Peyer's patch (tissue), 4 donors: ENCODE measurements around the gene ANKRD7. TPM values are rescaled to one million over a fixed set of nuclear protein-coding genes. Genes with fewer than 3 reads are reported as not detected.

ENCODE experiments used
- DNase-seq, 3 donors: peaks; one replicate each; pipeline ENCODE4 v3.0.0-alpha.2; 2017 to 2019
- H3K27ac ChIP-seq, 4 donors: fragments of 200-600 bp; sonication (generic); one replicate each; pipeline ENCODE4 v1.5.1; 2016 to 2019
- H3K27me3 ChIP-seq, 2 donors: fragments of 200-600 bp; sonication (generic); one replicate each; pipeline ENCODE4 v1.5.1; 2019
- H3K36me3 ChIP-seq, 3 donors: fragments of 200-600 bp; sonication (generic); one replicate each; pipeline ENCODE4 v1.5.1; 2016 to 2019
- H3K4me1 ChIP-seq, 4 donors: fragments of 200-600 bp; sonication (generic); one replicate each; pipeline ENCODE4 v1.5.1; 2016 to 2019
- H3K4me3 ChIP-seq, 4 donors: fragments of 200-600 bp; sonication (generic); 1 replicate in 3 of 4; 2 replicates in 1 of 4; pipeline ENCODE4 v1.5.1; 2016 to 2019; ENCODE audit warnings: mild to moderate bottlenecking in 1 of 4
- H3K9me3 ChIP-seq, 4 donors: fragments of 200-600 bp; sonication (generic); one replicate each; pipeline ENCODE4 v1.5.1; 2016 to 2019; ENCODE audit warnings: mild to moderate bottlenecking in 1 of 4
- POLR2A ChIP-seq, 2 donors: fragments of 450-650 bp; IDR thresholded peaks; one replicate each; pipeline ENCODE4 v1.5.1; 2017; ENCODE audit warnings: antibody characterized with exemption in 2 of 2, mild to moderate bottlenecking in 2 of 2, moderate library complexity in 2 of 2
- total RNA-seq, 4 donors: library from RNA; depleted of rRNA; stranded (reverse); fragments of >200 nt; gene quantifications; one replicate each; pipeline ENCODE4 v1.1.0, GENCODE V29; 2016
- TF ChIP-seq, protein P1 (sequence below), 6 experiments: fragments of 450-650 bp in 4 of 6; fragments of 200-600 bp in 2 of 6; sonication (generic) in 1 of 6; IDR thresholded peaks; one replicate each; pipeline ENCODE4 v1.5.1; 2017 to 2019; ENCODE audit warnings: antibody characterized with exemption in 6 of 6, mild to moderate bottlenecking in 3 of 6, moderate library complexity in 1 of 6

The ANKRD7 gene
- total RNA-seq, 4 donors from 2014 or later = not detected

DNA sequence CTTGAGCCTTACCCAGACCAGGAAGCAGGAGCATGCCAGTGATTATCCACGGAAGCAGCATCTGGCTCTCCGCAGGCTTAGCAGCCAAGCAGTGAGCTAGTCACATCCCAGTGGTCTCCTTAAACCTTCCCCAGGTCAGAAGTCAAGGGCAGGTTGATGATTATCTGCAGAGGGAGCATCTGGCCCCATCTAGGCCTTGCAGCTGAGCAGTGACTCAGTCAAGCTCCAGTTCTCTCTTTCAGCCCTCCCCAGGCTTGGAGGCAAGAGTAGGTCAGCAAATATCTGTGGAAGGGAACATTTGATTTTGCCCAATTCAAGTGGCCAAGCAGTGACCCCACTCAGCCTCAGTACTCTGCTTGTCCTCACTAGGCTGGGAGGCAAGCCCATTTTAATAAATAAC, 61.6 kb downstream of the ANKRD7 start:
- no peak overlapping the region for H3K27ac ChIP-seq
- H3K4me3 ChIP-seq = no peak overlapping the region
- DNase-seq = no peak
- H3K36me3 ChIP-seq = no peaks in the 10 kb centered on the region
- TF ChIP-seq, protein P1, sequence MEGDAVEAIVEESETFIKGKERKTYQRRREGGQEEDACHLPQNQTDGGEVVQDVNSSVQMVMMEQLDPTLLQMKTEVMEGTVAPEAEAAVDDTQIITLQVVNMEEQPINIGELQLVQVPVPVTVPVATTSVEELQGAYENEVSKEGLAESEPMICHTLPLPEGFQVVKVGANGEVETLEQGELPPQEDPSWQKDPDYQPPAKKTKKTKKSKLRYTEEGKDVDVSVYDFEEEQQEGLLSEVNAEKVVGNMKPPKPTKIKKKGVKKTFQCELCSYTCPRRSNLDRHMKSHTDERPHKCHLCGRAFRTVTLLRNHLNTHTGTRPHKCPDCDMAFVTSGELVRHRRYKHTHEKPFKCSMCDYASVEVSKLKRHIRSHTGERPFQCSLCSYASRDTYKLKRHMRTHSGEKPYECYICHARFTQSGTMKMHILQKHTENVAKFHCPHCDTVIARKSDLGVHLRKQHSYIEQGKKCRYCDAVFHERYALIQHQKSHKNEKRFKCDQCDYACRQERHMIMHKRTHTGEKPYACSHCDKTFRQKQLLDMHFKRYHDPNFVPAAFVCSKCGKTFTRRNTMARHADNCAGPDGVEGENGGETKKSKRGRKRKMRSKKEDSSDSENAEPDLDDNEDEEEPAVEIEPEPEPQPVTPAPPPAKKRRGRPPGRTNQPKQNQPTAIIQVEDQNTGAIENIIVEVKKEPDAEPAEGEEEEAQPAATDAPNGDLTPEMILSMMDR (IDR thresholded peaks at IDR 0.05) = no peak
- TF ChIP-seq POLR2A (IDR thresholded peaks at IDR 0.05) = no peak
- H3K4me1 ChIP-seq = peaks cover 0 to 4% (median 0%) of the 10 kb centered on the region in 4 donors
- H3K9me3 ChIP-seq = peaks cover 0 to 11% (median under 1%) of the 10 kb centered on the region in 4 donors
- H3K27me3 ChIP-seq = no peaks in the 10 kb centered on the region

DNA sequence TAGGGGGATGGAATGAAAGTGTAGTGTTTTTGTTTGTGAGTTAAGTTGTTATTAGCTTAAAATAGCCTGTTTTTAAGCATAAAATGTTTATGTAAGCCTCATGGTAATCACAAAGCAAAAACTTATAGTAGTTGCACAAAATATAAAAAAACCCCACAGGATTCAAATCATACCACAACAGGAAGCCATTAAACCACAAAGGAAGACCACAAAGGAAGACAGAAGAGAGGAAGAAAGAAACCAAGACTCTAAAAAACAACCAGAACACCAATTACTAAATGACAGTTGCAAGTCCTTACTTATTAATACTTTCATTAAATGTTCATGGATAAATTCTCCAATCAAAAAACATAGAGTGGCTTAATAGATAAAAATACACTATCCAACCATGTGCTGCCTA, 63.6 kb downstream of the ANKRD7 start:
- peaks cover 0 to 11% (median 1%) of the 10 kb centered on the region in 4 donors for H3K9me3 ChIP-seq
- DNase-seq = no peak
- no peaks in the 10 kb centered on the region for H3K36me3 ChIP-seq
- TF ChIP-seq, protein P1 (IDR thresholded peaks at IDR 0.05) = no peak
- TF ChIP-seq POLR2A (IDR thresholded peaks at IDR 0.05) = no peak
- H3K27ac ChIP-seq = no peak overlapping the region
- H3K27me3 ChIP-seq = no peaks in the 10 kb centered on the region
- H3K4me1 ChIP-seq = no peaks in the 10 kb centered on the region
- H3K4me3 ChIP-seq = no peak overlapping the region

DNA sequence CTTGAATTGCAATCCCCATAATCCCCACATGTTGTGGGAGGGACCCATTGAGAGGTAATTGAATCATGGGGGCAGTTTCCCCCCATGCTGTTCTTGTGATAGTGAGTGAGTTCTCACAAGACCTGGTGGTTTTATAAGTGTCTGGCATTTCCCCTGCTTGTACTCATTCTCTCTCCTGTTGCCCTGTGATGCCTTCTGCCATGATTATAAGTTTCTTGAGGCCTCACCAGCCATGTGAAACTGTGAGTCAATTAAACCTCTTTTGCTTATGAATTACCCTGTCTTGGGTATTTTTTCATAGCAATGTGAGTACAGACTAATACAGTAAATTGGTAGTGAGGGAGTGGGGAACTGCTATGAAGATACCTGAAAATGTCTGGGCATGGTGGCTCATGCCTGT, 65.0 kb downstream of the ANKRD7 start:
- H3K4me3 ChIP-seq = no peak overlapping the region
- H3K27me3 ChIP-seq = no peaks in the 10 kb centered on the region
- H3K9me3 ChIP-seq = peaks cover 0 to 11% (median 1%) of the 10 kb centered on the region in 4 donors
- TF ChIP-seq, protein P1 (IDR thresholded peaks at IDR 0.05) = no peak
- TF ChIP-seq POLR2A (IDR thresholded peaks at IDR 0.05) = no peak
- H3K36me3 ChIP-seq = no peaks in the 10 kb centered on the region
- DNase-seq = no peak
- no peaks in the 10 kb centered on the region for H3K4me1 ChIP-seq
- H3K27ac ChIP-seq = no peak overlapping the region

Other genes starting within 250 kb of the ANKRD7 start
- gene LSM8, start 40.5 kb upstream of the ANKRD7 start, total RNA-seq = 10 to 100 TPM; 22.9 to 38.0 (median 29.4) TPM